T47D (cell line): Measurements from ENCODE around the gene KCNQ2.
A peak's percentile ranks its signal among the peaks of the same experiment; 100 is the strongest.
"Not testable (repeated sequence)": the region's sequence is repeated elsewhere in the genome, so short reads cannot be mapped to it uniquely, and the experiment has no call there.

Source experiments
- DNase-seq, 2 experiments: peaks; one replicate each; pipeline versions ENCODE4 v3.0.0 to v3.0.0-alpha.2; 2011 to 2012; ENCODE audit warnings: low read depth in 1 of 2, low spot score in 1 of 2
- JUND ChIP-seq: IDR thresholded peaks from 2 replicates; pipeline ENCODE4 v1.6.1; 2012; ENCODE audit warnings: low read depth
- in situ Hi-C: cut with HindIII; loops from 2 replicates; pipeline ENCODE4 v1.10.0; 2016; ENCODE audit warnings: low sequenced_read_pairs, low pct_unique_long_range_greater_than_20kb

The KCNQ2 gene

DNA sequence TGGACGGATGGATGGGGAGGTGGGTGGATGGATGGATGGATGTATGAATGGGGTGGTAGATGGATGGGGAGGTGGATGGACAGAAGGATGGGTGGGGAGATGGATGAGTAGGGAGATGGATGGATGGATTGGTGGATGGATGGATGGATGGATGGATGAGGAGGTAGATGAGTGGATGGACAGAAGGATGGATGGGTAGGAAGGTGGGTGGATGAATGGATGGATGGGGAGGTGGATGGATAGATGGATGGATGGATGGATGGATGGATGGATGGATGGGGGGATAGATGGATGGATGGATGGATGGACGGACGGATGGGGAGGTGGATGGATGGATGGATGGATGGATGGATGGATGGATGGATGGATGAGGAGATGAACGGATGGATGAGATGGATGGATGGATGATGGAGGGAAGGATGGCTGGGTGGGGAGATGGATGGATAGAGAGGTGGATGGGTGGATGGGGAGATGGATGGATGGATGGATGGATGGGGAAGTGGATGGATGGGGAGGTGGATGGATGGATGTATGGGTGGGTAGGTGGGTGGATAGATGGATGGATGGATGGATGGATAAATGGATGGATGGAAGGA is 19.3 kb upstream of the KCNQ2 start:
- in situ Hi-C loops, result no loop called here
- DNase-seq, result no peak
- TF ChIP-seq JUND, result no peak

GRCh38 chr20:63491078-63491477 is 18.6 kb upstream of the KCNQ2 start:
- no peak for TF ChIP-seq JUND
- in situ Hi-C loops, result no loop called here
- DNase-seq, result no peak

DNA sequence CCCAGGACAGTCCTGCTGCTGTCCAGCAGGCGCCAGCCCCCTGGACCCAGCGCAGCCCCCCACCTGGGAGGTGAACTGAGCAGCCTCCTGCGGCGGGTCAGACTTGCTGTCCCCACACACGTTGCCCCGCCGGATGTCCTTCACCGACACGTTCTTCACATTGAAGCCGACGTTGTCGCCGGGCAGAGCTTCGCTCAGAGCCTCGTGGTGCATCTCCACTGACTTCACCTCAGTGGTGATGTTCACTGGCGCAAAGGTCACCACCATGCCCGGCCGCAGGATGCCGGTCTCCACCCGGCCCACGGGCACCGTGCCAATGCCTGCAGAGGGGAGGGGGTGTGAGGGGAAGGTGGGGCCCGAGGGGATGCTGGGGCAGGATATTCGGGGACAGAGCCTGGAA is 18.0 kb upstream of the KCNQ2 start:
- DNase-seq, result no peak
- in situ Hi-C loops, result no loop called here
- TF ChIP-seq JUND, result no peak

DNA sequence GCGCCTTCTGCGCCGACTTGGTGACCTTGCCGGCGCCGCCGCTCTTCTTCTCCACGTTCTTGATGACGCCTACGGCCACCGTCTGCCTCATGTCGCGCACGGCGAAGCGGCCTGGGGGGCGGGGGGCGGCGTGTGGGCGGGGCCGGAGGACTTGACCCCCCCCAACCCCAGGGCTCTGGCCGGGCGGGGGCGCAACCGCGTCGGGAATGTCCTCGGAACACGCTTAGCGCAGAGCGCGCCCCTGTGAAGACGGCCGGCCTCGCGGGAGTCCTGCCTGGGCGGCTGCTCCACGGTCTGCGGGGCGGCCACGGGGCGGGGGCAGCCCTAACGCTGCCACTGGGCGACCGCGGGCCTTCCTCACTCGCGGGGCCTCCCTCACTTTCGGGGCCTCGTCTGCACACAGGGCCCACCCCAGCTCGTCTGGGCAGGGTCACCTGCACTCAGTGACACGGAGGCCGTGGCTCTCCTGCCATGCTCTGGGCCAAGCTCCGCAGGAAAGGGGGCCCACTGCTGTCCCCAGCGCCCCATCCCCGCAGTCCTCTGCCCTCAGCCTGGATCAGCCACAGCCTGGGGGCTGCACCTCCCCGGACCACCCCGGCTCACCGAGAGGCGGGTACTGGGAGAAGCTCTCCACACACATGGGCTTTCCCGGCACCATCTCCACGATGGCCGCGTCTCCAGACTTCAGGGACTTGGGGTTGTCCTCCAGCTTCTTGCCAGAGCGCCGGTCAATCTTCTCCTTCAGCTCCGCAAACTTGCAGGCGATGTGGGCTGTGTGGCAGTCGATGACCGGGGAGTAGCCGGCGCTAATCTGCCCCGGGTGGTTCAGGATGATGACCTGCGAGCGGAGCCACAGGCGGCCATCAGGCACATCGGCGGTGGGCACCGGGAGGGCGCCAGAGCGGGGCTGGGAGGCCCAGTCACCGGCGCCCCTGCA is 16.1 kb upstream of the KCNQ2 start:
- no peak for DNase-seq
- in situ Hi-C loops, result no loop called here

DNA sequence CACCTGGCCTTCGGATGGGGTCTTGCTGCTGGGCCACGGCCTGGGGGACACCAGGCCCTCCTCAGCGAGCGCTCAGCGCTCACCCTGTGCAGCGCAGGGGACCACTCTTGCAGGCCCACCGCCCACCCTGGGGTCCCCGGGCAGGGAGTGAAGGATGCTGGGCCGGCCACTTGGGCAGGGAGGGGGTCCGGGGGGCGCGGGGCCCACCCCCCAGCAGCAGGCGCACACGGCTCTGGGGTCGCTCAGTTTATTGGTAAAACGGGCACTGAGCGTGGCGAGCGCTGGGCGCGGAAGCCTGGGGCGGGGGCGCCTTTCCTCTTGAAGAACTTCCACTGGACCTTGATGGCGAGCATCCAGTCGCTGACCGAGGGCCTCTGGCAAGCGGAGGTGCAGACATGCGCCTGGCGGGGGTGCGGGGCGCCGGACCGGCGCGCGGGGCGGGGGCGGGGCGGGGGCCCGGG is 15.4 kb upstream of the KCNQ2 start:
- TF ChIP-seq JUND, result no peak
- DNase-seq, result no peak
- in situ Hi-C loops, result no loop called here

More for the DNA sequence above, 16.1 kb upstream of the KCNQ2 start:
- no peak for TF ChIP-seq JUND

DNA sequence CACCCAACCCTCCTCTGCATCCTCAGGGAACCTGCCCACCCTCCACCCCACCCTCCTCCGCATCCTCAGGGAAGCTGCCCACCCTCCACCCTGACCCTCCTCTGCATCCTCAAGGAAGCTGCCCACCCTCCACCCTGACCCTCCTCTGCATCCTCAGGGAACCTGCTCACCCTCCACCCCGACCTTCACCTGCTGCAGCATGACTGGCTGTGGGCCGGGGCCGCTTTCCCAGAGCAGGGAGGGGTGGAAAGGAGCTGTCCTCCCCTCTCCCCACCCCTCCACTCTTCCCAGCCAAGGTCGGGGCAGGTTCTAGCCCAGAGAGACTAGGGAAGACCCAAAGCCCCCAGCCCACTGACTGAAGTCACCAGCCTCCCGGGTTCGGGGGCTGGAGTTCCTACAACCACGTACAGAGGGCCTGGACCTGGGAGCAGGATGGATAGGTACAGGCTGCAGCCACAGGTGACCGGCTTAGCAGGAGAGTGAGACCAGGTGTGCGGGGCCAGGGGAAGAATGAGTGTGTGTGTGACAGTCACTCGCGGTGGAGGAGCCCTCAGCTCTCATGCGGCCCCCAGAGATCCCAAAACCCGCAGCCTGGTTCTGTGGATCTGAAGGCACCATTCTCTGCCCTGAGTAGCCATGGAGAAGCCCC is 14.8 kb upstream of the KCNQ2 start:
- DNase-seq, result no peak
- in situ Hi-C loops, result no loop called here
- no peak for TF ChIP-seq JUND

- no peak for TF ChIP-seq JUND
- in situ Hi-C loops, result no loop called here
- no peak for DNase-seq
Observed at GRCh38 chr20:63486300-63486855, 13.9 kb upstream of the KCNQ2 start.

DNA sequence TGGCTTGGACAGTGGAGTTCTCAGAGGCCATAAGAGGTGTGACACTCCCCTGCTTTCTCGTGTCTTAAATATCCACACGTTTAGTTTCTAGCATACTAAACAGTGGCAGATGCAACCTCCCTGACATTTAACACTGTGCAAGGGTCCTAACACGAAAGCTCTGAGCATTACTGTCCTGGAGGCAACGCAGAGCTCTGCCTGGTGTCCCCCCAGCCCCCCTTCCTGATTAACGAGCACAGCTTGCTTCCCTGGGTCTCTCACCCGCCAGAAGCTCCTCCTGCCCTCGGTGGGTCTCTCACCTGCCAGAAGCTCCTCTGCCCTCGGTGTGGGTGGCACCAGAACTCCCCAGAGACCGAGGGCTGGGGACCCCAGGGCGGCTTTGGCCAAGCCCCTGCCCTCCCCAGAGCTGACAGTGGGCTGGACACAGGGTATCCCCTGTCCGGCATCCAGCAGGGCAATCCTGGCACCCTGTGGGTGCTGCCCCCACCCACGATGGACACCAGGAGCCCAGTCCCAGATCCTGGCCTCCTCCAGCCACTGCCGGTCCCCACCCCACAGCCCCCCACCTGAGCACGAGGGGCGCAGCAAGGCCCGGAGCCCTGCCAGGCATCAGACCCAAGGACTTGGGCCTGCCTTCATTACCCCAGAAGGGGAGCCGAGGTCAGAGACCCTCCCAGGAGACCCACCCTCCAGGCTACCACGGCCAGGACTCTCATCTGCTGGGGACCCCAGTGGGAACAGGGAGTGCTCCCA is 12.4 kb upstream of the KCNQ2 start:
- DNase-seq, result no peak
- TF ChIP-seq JUND, result no peak
- in situ Hi-C loops, result no loop called here

GRCh38 chr20:63484236-63484635 is 11.8 kb upstream of the KCNQ2 start:
- in situ Hi-C loops, result no loop called here
- no peak for DNase-seq
- TF ChIP-seq JUND, result no peak

- in situ Hi-C loops, result no loop called here
- DNase-seq, result no peak
- no peak for TF ChIP-seq JUND
Observed at GRCh38 chr20:63483834-63484233, 11.4 kb upstream of the KCNQ2 start.

GRCh38 chr20:63482021-63482587 is 9.6 kb upstream of the KCNQ2 start:
- no peak for TF ChIP-seq JUND
- no peak for DNase-seq
- in situ Hi-C loops, result no loop called here

DNA sequence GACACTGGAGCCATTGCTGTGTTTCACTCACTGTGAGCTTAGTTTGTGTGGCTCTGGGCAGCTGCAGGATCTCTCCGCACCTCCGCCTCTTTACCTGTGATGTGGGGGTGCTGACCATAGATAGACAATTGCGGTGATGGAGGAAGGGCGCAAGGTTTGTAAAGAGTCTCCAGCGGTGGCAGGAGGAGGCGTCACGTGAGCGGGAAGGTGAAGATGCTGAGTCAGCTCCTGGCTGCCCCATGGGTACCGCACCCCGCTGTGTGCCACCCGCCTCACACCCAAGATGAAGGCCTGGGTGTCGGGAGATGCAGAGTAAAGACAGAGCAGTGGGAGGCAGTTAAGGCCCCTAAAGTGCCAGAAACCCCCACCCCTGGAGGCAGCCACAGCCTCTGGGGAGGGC is 9.0 kb upstream of the KCNQ2 start:
- in situ Hi-C loops, result no loop called here
- no peak for DNase-seq
- no peak for TF ChIP-seq JUND

DNA sequence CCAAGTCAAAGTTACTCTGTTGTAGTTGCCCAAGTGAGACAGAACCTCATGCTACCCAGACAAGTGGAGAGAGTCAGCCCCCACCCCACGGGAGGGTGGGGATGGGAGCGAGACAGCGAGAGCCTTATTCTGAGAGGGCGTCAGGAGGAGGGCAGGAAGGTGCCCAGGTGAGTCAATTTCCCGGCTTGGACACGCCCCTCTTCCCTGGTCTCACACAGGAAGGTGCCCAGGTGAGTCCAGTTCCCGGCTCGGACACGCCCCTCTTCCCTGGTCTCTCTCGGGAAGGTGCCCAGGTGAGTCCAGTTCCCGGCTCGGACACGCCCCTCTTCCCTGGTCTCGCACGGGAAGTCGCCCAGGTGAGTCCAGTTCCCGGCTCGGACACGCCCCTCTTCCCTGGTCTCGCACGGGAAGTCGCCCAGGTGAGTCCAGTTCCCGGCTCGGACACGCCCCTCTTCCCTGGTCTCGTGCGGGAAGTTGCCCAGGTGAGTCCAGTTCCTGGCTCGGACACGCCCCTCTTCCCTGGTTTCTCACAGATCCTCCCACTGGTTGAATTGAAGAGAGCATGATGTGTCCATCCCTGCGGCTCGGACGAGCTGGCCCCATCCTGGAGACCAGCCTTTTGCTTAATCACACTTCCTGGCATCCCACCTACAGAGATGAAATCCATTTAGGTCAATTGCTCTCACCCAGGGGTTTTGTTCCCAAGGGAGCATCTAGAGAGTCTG is 7.4 kb upstream of the KCNQ2 start:
- DNase-seq, result peak in 1 of 2 experiments; percentile 81
- in situ Hi-C loops, result not testable (repeated sequence)
